ENCODE data around the gene TLCD1.
"Not testable (repeated sequence)": the region's sequence is repeated elsewhere in the genome, so short reads cannot be mapped to it uniquely, and the experiment has no call there.

The TLCD1 gene

GRCh38 chr17:28726627-28727491, 826 bp upstream of the TLCD1 start:
- DNase-seq: peak; percentile 100

DNA sequence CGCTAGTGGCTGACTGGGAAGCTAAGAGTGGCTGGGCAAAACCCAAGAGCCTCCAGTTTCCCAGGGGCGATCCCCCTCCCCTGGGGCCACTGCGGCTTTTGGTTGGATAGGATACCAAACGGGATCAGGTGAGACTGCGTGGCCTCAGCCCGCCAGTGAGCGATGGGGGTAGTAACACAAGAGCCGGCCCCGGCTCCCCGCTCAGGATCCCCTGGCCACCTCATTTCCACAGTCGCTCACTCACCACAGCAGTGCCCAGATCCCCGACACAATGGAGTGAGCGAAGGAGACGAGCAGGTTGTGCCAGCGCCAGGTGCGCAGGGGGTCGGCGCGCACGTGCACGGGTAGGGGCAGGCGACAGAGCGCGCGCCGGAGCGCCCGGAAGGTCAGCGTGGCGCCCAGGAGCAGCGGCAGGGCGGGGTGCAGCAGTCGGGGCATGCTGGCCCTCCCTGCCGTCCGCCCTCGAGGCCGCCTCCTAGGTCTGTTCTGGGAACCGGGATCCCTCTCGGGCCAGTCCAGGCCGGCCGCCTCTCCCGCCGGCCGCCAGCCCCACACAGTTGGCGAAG, 290 bp downstream of the TLCD1 start:
- peak; percentile 91 to 92 for DNase-seq

DNA sequence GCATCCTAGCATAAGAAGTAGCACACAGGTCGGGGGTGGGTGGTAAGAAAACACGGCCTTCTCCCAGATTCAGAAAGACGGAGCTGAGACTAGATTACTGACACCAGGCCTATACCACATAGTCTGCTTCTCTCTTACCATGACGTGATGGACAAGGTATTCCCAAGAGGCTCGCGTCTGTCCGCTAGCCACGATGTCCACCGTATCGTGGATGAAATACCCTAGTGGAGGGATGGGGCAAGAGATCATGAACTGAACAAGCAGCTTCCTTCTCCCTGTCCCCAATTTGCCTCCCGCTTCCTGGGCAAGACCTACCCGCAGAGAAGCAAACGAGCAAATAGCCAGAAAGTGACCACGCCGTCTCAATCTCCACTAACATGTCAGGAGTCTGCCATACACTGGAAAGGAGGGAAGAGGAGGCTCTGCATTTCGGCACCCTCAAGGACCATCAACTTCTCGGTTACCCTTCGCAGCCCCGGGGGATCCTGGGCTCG, 820 bp downstream of the TLCD1 start:
- DNase-seq: peak; percentile 78 to 86

DNA sequence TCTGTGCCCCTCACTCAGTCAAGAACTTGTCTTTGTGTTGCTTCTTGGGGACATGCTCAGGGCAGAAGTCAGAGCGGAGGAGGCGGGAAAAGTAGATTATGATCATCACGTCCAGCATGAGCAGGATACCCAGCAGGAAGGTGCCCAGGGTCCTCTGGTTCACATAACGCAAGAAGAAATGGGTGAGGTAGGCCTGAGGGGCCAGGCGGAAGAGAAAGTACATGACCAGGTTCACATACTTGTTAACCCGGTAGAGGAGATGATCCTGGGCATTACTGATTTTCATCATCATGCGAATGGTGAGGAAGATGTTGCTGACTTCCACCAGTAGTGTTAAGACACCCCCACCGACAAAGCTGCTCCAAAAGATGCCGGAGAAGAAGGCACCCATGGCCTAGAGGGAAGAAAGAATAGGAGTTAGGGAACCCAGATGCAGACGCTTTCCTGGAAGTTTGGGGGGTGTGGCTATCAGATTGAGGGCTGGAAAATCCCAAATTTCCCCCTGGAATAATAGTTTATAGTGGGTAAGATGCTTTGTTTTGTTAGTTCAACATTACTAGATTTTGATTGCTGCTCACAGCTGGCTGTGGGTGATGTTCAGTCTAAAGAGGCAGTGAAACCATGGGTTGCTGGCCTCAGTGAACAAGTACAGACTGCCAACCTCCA, 1.4 kb downstream of the TLCD1 start:
- DNase-seq: peak; percentile 63 to 76

DNA sequence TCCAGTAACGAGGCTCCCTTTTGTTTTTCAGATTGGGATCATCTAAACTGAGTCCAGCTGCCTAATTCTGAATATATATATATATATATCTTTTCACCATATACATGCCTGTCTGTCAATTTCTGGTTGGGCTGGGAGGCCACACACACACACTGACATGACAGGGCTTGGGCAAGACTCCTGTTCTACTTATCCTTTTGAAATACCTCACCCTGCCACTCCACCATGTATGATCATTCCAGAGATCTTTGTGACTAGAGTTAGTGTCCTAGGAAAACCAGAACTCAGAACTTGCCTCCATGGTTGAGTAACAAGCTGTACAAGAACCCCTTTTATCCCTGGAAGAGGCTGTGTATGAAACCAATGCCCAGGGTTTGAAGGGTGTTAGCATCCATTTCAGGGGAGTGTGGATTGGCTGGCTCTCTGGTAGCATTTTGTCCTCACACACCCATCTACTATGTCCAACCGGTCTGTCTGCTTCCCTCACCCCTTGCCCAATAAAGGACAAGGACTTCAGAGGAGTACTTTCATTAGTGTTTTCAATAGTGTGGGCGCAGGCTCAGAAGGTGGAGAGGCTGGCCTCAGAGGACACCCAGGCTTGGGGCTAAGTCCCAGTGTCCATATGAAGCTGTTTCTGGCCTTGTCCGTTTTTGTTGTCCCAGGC, 2.1 kb downstream of the TLCD1 start:
- peak in 1 of 2 experiments; percentile 45 for DNase-seq

DNA sequence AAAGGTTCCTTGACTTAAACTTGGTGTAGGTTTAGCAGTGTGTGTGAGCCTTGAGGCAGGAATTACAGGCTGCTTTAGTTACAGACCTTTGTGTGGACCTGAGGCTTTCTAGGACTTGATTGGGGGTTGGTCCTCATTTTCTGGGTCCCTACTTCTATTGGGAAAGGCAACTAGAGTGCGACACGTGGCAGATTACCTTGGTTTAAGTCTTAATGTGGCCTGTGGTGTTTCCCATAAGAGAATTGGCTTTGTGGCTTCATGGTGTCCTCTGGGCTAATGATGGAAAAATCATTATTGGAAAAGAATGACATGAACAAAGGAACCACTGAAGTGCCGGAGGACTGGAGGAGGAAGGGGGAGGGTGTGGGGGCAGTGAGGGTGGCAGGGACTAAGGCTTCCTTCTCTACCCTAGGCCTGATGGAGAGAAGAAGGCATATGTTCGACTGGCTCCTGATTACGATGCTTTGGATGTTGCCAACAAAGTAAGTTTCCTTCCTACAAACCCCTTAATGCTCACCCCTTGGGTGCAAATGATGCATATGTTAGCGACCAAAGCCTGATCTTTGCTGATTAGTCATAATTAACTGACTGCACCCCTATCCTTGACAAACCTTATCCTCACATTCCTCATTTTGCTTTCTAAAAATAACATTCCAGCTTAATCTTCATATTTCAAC, 2.7 kb downstream of the TLCD1 start:
- no peak for DNase-seq

- DNase-seq: no peak
Observed at GRCh38 chr17:28722417-28723158, 3.4 kb downstream of the TLCD1 start.

DNA sequence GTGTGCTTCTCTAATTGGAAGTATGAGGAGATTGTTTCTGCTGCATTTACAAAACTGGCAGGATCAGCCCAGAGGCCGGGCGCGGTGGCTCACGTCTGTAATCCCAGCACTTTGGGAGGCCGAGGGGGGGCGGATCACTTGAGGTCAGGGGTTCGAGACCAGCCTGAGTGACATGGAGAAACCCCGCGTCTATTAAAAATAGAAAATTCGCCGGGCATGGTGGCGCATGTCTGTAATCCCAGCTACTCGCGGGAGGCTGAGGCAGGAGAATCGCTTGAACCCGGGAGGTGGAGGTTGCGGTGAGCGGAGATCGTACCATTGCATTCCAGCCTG, 5.1 kb downstream of the TLCD1 start:
- DNase-seq: not testable (repeated sequence)

DNA sequence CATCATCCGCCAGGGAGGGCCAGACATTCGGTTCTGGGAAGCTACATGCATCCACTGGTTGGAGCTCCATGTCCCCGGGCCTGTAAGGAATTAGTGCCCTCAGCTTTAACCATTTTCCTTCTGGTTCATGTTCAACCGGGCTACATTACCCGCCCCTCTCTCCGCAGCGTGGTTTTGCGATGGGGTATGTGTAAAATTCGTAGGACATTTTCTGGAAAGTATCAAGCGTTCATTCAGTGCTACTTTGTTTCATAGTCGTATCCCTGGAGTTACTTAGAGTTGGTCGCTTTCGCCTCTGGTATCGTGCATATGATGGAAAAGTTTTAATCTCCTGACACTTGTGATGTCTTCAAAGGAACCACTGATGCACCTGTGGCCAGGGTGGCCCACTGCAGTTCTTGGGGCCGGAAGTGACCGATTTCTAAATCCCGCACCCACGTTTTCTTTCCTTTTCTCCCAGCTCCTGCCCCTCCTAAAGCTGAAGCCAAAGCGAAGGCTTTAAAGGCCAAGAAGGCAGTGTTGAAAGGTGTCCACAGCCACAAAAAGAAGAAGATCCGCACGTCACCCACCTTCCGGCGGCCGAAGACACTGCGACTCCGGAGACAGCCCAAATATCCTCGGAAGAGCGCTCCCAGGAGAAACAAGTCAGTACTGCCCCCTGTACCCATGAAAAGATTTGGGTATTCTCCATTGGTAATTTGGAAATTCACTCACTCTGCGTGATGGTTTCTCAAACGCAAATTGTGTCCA, 5.6 kb downstream of the TLCD1 start:
- peak in 1 of 2 experiments; percentile 38 for DNase-seq

- no peak for DNase-seq
Observed at GRCh38 chr17:28719021-28719433, 7.0 kb downstream of the TLCD1 start.

- DNase-seq: peak in 1 of 2 experiments; percentile 80
Observed at GRCh38 chr17:28718333-28719020, 7.6 kb downstream of the TLCD1 start.

DNA sequence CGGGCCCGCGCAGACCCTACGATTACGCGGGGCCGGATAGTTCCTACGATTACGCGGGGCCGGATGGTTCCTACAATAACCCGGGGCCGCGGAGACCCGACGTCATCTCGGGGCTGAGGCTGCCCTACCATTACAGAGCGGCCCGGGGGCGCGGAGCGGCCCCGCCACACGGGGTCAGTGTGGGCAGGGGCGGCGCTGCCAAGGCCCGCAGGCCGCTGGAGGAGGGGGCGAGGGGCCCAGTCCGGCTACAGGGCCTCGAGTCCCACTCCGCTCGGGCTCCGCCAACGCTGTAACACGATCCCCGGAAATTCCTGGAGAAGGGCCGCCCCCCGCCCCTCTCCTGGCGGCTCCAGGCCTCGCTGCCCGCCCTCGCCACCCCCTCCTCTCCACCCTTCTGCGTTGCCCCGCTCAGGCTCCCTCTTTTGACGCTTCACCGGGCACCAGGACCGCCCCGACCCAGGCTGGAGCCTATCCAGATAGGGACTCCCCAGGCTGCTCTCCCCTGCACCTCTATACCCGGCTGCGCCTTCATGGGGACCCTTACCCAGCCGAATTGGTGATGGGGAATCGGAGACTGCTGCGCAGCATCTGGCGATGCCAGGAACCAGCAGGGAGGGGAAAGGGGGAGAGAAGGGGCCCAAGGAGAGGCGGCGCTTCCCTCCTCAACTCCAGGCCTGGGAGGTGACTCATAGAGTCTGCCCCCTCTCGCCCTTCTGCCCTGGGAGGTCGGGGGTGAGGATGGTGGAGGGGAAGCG, 8.3 kb downstream of the TLCD1 start, which contains the start of gene RAB34:
RAB34 (minus strand) TSS at position 291 of the 755 bp plus-strand sequence. CDS start 602 bp downstream, outside the sequence.
- DNase-seq: peak; percentile 80 to 89

DNA sequence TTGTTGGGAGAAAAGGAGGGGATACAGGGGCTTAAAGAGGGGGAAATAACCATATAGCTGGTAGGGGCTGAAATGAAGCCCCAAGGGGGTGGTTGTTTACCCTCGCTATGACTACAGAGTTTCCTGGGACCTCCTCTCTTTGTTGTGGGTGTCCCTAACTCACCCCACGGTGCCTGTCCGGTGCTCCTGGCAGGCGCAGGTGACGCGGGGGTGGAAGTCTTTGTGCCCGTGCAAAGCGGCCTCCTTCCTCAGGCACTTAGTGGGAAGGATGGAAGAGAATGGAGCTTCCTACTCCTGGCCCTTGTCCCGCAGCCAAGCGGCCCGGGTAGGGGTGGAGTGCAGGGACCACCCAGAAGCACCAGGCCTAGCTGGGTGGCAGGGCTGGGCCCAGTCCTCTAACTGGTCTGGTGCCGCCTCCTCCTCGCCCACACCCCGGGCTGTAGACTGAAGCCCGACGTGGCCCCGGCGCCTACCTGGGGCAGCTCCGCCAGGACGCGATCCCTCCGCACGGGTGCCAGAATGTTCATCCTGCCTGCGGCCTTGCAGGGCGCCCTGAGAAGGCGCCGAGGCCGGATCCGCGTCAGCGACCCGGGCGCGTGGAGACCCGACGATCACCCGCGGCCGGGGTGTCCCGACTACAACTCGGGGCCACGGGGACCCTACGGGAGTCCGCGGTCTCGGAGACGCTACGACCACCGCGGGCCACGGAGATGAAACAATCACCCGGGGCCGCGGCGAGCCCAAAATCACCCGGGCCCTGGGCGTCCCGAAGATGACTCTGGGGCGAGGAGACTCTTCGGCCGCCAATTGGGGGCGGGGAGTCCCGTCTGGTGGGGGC, 9.1 kb downstream of the TLCD1 start:
- no peak for DNase-seq

DNA sequence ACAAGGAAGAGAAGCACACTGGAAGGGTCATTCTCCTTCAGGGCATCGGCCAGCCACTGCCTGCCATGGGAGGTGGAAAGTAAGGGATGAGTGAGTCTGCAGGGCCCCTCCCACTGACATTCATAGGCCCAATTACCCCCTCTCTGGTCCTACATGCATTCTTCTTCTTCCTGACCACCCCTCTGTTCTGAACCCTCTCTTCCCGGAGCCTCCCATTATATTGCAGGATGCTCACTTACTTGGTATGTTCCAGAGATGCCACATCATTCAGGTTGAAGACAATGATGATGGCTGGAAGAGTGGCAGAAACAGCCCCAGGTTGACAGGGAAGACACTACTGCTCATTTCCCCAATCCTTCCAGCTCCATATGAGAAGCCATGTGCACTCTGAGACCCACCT, 10.8 kb downstream of the TLCD1 start:
- DNase-seq: no peak

GRCh38 chr17:28714281-28714680, 11.8 kb downstream of the TLCD1 start:
- DNase-seq: no peak

DNA sequence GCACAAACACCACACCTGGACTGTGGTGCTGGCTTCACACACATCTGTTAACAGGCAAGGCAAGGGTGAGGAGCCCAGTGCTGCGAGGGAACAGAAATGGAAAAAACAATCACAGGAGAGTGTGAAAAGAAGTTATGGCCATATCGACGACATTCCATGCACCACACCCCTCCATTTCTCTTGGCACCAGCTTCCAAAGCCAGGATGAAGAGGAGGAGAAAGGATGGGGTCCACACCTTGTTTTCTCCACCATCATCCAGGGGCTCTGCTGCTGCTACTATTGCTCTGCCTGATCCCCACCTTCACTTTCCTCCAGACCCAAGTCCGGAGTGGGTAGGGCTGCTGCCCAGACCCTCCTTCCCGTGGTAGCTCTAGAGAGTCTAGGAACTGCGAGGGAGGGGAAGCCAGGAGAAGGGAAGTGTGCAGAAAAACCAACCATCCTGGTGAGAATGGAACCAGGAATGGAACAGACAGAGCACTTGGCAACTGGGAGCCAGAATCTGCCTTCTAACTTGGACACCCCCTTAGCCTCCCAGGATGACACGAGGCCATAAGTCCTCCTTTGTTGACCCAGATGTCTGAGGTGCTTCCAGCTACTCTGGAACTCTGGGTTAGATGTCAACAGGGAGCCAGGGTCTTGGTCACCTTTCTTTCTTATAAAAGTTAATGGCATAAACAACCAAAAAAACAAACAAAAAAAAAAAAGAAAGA, 13.2 kb downstream of the TLCD1 start:
- no peak for DNase-seq

DNA sequence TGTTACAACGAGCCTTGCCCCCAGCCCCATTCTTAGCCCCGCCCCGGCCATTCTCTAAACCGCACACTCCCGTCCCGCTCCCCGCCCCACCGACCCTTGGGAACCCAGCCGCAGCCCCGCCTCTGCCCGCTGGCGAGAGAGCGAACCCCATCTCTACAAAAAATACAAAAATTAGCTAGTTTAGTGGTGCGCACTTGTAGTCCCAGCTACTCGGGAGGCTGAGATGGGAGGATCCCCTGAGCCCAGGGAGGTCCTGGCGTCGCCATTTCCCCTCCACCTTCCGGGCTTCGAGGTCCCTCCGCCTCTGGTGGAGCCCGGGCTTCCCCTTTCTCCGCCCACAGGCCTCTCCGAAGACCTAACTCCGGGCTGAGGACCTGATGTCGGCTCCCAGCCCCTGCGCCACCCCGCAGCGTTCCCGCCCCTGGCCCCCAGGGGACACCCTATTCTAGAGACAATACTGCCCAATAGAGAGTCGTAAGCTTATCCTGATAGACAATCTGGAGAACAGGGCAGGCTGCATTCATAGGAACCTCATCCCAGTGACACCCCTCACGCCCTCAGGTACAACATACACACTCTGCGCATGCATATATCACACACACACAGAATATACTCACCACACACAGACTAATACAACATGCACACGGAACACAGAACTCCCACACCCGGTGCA, 13.9 kb downstream of the TLCD1 start:
- DNase-seq: no peak

DNA sequence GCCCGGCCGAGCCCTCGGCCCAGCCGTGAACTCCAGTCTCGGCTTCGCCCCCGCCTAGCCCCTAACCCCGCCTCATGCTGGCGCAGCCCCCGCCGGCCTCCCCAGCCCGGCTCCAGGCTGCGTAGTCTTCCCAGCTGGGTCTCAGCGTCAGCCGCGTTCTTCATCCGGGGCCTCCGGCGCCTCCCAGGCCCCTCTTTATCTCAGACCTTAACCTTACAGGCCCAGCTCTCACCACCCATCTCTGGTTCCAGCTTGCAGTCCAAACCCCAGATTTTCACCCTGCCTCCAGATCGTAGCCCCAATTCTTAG, 14.4 kb downstream of the TLCD1 start, which contains the start of gene PROCA1:
PROCA1 (minus strand) TSS at position 166 of the 309 bp plus-strand sequence. CDS start 228 bp downstream, outside the sequence.
- DNase-seq: no peak
